C4-2B (cell line): Measurements from ENCODE around the gene KRTAP3-2.

ENCODE experiments used
- H3K27ac ChIP-seq: fragments of 450-650 bp; 2 replicates; pipeline ENCODE4 v1.5.1; 2017
- ZFX ChIP-seq: fragments of 450-650 bp; IDR thresholded peaks from 2 replicates; pipeline ENCODE4 v1.6.1; 2017
- TF ChIP-seq, protein P1 (sequence below): fragments of 450-650 bp; conservative IDR thresholded peaks from 2 replicates; pipeline ENCODE4 v1.5.1; 2017; ENCODE audit warnings: mild to moderate bottlenecking

KRTAP3-2 gene

DNA sequence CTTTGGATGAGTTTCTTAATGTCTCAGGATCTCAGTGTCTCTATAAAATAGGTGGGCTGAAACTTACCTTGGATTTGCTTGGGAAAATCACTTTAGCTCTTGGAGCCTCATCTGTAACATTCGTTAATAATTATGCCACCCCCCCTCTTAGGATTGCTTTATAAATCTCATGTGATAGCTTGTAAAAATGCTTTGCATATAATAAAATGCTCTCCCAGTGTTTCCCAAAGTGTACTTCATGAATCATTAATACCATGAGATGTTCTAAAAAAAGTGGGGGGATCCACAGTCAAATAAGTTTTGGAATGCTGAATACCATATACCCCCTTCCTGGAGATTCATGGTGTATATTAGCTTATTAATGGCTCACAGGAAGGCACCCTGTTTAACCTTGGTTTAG is 38.1 kb downstream of the KRTAP3-2 start:
- TF ChIP-seq, protein P1, sequence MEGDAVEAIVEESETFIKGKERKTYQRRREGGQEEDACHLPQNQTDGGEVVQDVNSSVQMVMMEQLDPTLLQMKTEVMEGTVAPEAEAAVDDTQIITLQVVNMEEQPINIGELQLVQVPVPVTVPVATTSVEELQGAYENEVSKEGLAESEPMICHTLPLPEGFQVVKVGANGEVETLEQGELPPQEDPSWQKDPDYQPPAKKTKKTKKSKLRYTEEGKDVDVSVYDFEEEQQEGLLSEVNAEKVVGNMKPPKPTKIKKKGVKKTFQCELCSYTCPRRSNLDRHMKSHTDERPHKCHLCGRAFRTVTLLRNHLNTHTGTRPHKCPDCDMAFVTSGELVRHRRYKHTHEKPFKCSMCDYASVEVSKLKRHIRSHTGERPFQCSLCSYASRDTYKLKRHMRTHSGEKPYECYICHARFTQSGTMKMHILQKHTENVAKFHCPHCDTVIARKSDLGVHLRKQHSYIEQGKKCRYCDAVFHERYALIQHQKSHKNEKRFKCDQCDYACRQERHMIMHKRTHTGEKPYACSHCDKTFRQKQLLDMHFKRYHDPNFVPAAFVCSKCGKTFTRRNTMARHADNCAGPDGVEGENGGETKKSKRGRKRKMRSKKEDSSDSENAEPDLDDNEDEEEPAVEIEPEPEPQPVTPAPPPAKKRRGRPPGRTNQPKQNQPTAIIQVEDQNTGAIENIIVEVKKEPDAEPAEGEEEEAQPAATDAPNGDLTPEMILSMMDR: no peak
- no peak for TF ChIP-seq ZFX
- H3K27ac ChIP-seq: no peak overlapping the region

DNA sequence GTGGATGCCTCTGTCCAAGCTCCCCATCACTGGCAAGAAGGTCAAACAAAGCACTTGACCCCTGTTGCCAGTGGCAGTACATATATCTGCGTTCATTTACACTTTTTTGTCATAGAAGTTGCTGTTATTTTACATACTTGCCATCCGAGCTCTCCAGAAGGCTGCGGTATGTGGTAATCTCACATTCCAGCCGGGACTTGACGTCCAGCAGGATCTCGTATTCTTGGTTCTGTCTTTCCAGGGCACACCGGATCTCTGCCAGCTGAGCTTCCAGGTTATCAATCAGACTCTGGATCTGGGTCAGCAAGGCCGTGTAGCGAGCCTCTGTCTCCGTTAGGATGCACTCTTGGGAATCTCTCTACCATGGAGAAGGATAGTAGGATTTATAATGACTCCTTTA is 39.6 kb downstream of the KRTAP3-2 start:
- TF ChIP-seq ZFX: no peak
- TF ChIP-seq, protein P1: no peak
- no peak overlapping the region for H3K27ac ChIP-seq

DNA sequence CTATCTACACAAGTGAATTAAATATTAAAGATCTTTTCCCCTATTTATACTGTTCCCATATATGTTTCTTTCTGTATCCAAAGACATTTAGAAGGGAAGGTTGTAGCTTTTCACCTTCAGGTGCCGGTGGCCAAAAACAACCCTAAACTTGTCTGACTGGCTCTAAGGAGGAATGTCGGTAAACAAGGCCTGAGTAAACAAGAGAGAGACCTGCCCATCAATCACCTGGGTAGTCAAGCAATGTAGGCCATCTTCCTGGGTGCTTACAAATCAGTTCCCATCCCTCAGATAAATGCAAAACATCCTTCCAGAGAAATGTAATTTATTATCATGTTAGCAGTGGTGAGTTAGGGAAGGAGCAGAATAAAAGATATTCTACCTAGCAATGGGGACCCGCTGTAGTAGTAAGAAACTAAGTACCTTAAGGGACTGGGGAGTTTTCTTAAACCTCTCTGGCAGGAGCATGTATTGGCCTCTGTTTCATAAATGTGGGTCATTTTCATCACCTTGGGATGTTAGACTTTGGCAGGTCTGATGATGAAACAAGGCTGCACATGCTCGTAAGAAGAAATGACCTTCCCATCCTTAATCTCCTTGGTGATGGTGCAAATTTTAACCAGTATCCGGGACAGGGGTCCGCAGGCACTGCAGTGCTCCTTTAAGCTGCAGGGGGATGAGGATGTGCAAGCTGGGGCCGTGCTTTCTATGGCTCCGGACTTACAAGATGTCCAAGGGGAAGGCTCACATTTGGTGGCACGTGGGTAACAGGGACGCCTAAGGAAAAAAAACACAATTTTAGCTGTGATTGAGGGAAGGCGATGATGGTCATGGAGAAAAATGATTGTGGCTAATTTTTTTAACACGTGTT is 41.4 kb downstream of the KRTAP3-2 start:
- peak overlapping the region; percentile 57 for H3K27ac ChIP-seq
- TF ChIP-seq ZFX: no peak
- TF ChIP-seq, protein P1: no peak

DNA sequence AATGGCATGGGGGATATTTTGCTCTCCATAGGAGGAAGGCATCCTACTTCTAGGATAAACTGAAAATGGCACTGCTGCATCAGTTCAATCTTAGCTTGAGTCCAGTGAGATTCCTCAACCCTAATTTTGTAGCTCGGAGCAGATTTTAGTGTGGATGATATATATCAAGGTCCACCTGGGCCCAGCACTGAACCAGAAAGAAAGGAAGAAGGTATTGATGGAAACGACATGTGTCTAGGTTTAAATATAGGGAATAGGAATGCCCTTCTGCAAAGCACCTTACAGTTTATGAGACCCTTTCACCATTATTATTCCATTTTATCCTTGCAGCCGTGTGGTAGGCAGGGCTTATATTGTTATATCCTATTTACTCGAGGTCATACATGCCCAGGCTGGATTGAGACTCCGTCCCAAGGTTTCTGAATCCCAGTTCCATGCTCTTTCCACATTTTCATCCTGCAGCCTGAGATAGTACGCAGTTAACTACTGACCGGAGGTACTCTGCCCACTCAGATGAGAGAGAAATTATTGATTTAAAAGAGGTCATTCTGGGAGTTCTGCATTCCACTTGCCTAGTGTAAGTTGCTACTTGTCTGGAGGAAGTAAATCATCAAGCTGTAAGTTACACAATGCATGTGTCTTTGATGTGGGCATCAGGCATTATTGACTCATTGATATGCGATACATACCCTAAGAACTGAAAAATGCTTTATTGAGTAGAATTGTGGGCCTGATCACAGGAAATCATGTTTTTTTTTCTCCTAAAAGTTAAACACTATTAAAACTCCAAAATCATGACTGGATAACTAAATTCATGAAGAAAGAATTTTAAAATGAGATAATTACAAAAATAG is 43.1 kb downstream of the KRTAP3-2 start:
- no peak overlapping the region for H3K27ac ChIP-seq
- TF ChIP-seq, protein P1: no peak
- no peak for TF ChIP-seq ZFX

DNA sequence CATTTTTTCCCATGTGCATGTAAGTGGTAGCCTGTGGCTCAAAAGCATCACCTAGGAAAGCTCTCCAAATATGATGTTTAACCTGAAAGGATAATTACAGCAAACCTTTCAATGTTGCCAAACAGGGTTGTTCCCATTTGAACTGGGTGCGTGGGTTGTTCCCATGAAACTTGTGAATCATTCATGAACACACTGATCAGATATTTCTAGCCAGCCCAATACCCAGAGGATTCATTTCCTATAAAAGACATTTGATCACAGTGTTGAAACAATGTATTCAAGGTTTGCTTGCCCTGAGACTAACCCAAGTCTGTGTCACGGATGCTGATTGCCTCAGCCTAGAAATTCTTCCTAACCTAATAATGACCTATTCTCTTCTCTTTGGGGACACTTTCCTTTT is 45.8 kb downstream of the KRTAP3-2 start:
- no peak overlapping the region for H3K27ac ChIP-seq
- TF ChIP-seq, protein P1: no peak

DNA sequence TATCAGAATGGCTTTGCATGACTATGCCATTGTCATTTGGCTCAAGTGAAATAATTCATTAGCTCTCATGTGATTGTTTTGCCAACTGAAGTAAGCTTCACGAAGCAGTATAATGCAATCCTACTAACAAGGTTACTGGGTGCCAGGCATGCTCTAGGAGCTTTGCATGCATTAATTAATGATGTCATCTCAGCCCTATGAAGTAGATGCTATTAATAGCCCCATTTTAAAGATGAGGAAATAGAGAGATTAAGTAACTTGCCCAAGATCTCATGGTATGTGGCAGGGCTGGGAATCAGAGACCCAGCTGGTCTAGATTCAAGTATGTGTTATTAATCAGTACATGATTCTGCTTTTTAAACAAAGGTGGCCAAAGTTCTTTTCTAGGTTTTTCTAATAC is 47.0 kb downstream of the KRTAP3-2 start:
- TF ChIP-seq, protein P1: no peak
- no peak for TF ChIP-seq ZFX
- H3K27ac ChIP-seq: no peak overlapping the region

DNA sequence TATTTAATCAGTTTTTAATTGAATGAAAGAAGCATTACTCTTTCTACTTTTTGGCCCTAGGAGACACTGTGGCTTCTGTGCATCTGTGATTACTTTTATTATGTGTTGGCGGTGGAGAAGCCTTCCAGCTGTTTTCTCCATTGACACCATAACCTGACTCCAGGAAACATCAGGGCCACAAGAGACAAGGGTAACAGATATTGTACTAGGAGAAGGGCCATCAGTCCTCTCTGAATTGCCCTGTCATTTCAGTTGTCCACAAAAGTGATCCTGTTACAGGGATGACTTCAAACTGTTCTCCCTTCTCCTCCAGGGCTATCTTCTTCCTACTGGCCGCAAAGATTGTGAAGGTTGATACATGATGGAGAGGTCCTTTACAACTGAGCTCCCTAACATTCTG is 47.6 kb downstream of the KRTAP3-2 start:
- H3K27ac ChIP-seq: no peak overlapping the region

More for the DNA sequence above, 47.6 kb downstream of the KRTAP3-2 start:
- TF ChIP-seq ZFX: no peak
- TF ChIP-seq, protein P1: no peak
